Bronchial epithelial cell (primary cell): ENCODE results near the gene CORO2B. TPM values are rescaled to one million over a fixed set of nuclear protein-coding genes. Genes with fewer than 3 reads are reported as not detected.

Experiments
- DNase-seq: peaks from one replicate; pipeline ENCODE4 v3.0.0-alpha.2; 2010; ENCODE audit warnings: low read depth
- FAIRE-seq: peaks from 2 replicates; lab custom pipeline; 2011; peaks lifted over from hg19 to GRCh38; lab: Jason Lieb, UNC
- H3K27me3 ChIP-seq: 2 replicates; pipeline ENCODE4 v1.5.1; 2011; ENCODE audit warnings: low read length; ENCODE audit not compliant: control insufficient read depth, insufficient read depth
- H3K36me3 ChIP-seq: 2 replicates; pipeline ENCODE4 v1.5.1; 2011; ENCODE audit warnings: low read length; ENCODE audit not compliant: control insufficient read depth, insufficient read depth
- H3K4me3 ChIP-seq: 2 replicates; pipeline ENCODE4 v1.5.1; 2011; ENCODE audit warnings: mild to moderate bottlenecking, low read depth, low read length, control low read depth
- CTCF ChIP-seq: IDR thresholded peaks from 2 replicates; pipeline ENCODE4 v1.5.1; 2011; ENCODE audit warnings: mild to moderate bottlenecking, moderate library complexity, low read length, control low read depth, inconsistent platforms; ENCODE audit not compliant: insufficient read depth, severe bottlenecking
- total RNA-seq: library from RNA; depleted of rRNA; stranded (reverse); fragments of >200 nt; gene quantifications from 2 replicates; pipeline ENCODE4 v1.2.1, GENCODE V29; 2014

CORO2B gene
- total RNA-seq, 1 donor from 2014 or later, result under 0.01 TPM

GRCh38 chr15:68698708-68699107 is 119.9 kb downstream of the CORO2B start:
- DNase-seq, result no peak

GRCh38 chr15:68699124-68699880 is 120.5 kb downstream of the CORO2B start:
- Histone ChIP-seq H3K27me3 (peaks cover 7% of the 10 kb centered on the region), H3K36me3 (no peaks in the 10 kb centered on the region), H3K4me3 (no peak overlapping the region)
- no peak for DNase-seq
- no peak for FAIRE-seq
- TF ChIP-seq CTCF, result no peak

More at GRCh38 chr15:68698708-68699107, 119.9 kb downstream of the CORO2B start:
- no peak for TF ChIP-seq CTCF
- H3K27me3 ChIP-seq, result peaks cover 7% of the 10 kb centered on the region
- FAIRE-seq, result no peak
- no peaks in the 10 kb centered on the region for H3K36me3 ChIP-seq
- no peak overlapping the region for H3K4me3 ChIP-seq

GRCh38 chr15:68699881-68700454 is 121.2 kb downstream of the CORO2B start:
- FAIRE-seq (no peak), DNase-seq (no peak)
- H3K4me3 ChIP-seq, result no peak overlapping the region
- TF ChIP-seq CTCF, result no peak
- no peaks in the 10 kb centered on the region for H3K36me3 ChIP-seq
- H3K27me3 ChIP-seq, result peaks cover 7% of the 10 kb centered on the region

GRCh38 chr15:68700455-68701123 is 121.8 kb downstream of the CORO2B start:
- DNase-seq, result no peak
- H3K4me3 ChIP-seq, result no peak overlapping the region
- H3K36me3 ChIP-seq, result no peaks in the 10 kb centered on the region
- FAIRE-seq, result no peak
- no peak for TF ChIP-seq CTCF
- peaks cover 7% of the 10 kb centered on the region for H3K27me3 ChIP-seq

- Histone ChIP-seq H3K27me3 (peaks cover 7% of the 10 kb centered on the region), H3K4me3 (no peak overlapping the region), H3K36me3 (no peaks in the 10 kb centered on the region)
- DNase-seq (no peak), FAIRE-seq (no peak)
- no peak for TF ChIP-seq CTCF
Observed at GRCh38 chr15:68701886-68702285, 123.1 kb downstream of the CORO2B start.
